GOT3 (cell line): Measurements from ENCODE around the gene SAP30L.

Experiments used
- DNase-seq: peaks from one replicate; lab custom pipeline; 2025; ENCODE audit warnings: mixed read lengths; lab: John Stamatoyannopoulos, UW

SAP30L gene

DNA sequence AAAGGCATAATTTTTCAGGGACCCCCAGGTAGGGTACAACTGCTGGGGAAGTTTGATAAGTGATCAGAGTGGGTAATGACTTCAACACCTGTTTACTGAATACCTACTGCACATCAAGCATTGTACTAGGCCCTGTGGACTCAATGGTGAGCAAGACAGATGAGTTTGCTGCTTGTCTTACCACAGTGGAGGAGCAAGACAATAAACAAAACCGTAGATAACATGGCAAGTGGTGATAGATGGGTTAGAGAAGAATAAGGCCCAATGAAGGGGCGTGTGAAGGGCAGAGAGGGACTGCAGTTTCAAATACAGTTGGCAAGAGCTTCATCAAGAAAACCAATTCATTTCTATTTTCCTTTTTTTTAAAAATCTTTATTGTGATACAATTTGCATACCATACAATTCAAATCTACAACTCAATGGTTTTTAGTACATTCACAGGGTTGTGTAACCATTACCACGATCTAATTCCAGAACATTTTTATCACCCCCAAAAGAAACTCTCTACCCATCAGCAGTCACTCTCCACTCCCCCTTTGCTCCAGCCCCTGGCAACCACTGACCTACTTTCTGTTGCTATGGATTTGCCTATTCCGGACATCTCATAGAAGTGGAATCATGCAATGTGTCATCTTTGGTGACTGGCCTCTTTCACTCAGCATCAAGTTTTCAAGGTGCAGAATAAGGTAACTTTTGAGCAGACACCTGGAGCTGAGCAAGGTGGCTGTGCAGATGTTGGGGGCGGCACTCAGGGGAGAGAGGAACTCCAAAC lies 64.2 kb downstream of the SAP30L start:
- no peak for DNase-seq
